ENCODE data around the gene KLHL29. TPM values are rescaled to one million over a fixed set of nuclear protein-coding genes. Genes with fewer than 3 reads are reported as not detected.

The KLHL29 gene
- total and polyA plus RNA-seq, 4 donors, result 0.29 to 2.3 (median 0.68) TPM

DNA sequence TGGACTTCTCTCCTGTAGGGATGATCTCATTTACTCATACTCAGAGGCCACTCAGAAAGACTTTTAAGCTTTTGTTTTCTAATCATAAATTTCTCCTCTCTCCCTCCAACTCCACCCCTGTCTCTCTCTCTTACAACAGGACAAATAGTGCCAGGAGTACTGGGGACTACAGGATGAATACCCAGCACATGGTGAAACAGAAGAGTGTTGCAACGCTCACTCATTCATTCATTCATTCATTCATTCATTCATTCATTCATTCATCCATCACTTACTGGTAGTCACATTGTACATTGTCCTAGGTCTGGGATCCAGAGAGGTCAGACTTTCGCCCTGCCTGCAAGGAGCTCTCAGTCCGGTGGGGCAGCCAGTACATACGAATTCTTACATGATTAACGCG lies 97.6 kb downstream of the KLHL29 start (continued):
- no peak for TF ChIP-seq RAD21 (IDR thresholded peaks at IDR 0.05)
- TF ChIP-seq HNF4G (IDR thresholded peaks at IDR 0.05), result no peak
- TF ChIP-seq, protein P1, sequence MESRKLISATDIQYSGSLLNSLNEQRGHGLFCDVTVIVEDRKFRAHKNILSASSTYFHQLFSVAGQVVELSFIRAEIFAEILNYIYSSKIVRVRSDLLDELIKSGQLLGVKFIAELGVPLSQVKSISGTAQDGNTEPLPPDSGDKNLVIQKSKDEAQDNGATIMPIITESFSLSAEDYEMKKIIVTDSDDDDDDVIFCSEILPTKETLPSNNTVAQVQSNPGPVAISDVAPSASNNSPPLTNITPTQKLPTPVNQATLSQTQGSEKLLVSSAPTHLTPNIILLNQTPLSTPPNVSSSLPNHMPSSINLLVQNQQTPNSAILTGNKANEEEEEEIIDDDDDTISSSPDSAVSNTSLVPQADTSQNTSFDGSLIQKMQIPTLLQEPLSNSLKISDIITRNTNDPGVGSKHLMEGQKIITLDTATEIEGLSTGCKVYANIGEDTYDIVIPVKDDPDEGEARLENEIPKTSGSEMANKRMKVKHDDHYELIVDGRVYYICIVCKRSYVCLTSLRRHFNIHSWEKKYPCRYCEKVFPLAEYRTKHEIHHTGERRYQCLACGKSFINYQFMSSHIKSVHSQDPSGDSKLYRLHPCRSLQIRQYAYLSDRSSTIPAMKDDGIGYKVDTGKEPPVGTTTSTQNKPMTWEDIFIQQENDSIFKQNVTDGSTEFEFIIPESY (IDR thresholded peaks at IDR 0.05), result no peak
- no peak for TF ChIP-seq EGR1 (IDR thresholded peaks at IDR 0.05; ENCODE audit: low read depth in 2 of 2)
- TF ChIP-seq, protein P2, sequence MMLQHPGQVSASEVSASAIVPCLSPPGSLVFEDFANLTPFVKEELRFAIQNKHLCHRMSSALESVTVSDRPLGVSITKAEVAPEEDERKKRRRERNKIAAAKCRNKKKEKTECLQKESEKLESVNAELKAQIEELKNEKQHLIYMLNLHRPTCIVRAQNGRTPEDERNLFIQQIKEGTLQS (IDR thresholded peaks at IDR 0.05), result no peak

DNA sequence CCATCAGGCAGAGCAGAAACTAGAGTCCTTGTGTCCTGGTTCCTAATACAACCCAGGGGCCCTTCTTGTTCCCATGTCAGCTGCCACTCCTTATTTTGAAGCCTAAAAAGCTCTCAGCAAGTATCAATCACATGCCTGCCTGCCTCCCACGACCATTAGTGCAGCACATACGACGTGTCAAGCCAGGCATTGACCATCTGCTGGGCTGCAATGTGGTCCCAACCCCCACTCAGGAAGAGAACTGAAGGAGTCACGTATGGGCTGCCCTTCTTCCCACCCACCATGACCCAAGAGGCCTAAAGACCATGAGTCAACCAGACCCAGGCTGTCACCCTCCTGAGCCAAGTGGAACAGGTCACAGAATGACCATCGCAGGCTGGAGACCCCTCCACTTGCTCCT lies 98.8 kb downstream of the KLHL29 start:
- Histone ChIP-seq H3K27ac (ENCODE audit: low read depth in 1 of 2, low read length in 2 of 2) (no peak overlapping the region), H3K4me3 (ENCODE audit: low read depth in 1 of 3, low read length in 3 of 3) (no peak overlapping the region), H3K27me3 (ENCODE audit: control insufficient read depth in 4 of 4, insufficient read depth in 4 of 4, low read length in 3 of 4) (no peaks in the 10 kb centered on the region), H3K9me3 (ENCODE audit: control insufficient read depth in 4 of 4, low read length in 3 of 4) (no peaks in the 10 kb centered on the region), H3K36me3 (ENCODE audit: control insufficient read depth in 4 of 4, insufficient read depth in 3 of 4, low read depth in 1 of 4, low read length in 3 of 4) (no peaks in the 10 kb centered on the region), H3K4me1 (ENCODE audit: control insufficient read depth in 4 of 4, insufficient read depth in 4 of 4, low read length in 3 of 4) (no peaks in the 10 kb centered on the region), H3K9ac (ENCODE audit: low read depth in 1 of 2, low read length in 2 of 2) (no peak overlapping the region)
- 82% methylated on average over 5 of the region's 5 CpGs for WGBS
- TF ChIP-seq FOXA2 (IDR thresholded peaks at IDR 0.05), result no peak
- TF ChIP-seq SP1 (IDR thresholded peaks at IDR 0.05), result no peak
- DNase-seq (ENCODE audit: low spot score), result no peak

DNA sequence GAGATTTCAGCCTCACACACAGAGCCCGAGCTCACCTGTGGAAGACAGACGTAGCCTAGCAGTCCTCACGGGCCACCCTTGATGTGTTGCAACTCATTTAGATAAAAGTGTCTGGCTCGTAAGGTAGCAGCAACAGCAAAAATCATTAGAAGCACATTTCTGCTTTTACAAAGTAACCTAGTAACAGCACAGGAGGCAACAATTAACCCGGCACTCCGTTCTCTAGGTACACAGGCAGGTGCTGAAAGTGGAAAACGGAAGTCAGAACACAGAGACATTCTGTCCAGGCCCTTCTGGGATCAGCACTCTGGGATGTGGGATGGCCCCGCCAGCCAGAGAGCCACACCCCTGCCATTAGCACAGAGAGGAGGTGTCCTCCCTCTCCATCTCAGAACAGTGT lies 99.3 kb downstream of the KLHL29 start:
- H3K36me3 ChIP-seq (ENCODE audit: control insufficient read depth in 4 of 4, insufficient read depth in 3 of 4, low read depth in 1 of 4, low read length in 3 of 4), result no peaks in the 10 kb centered on the region

More for the DNA sequence above, 99.3 kb downstream of the KLHL29 start:
- H3K4me3 ChIP-seq (ENCODE audit: low read depth in 1 of 3, low read length in 3 of 3), result no peak overlapping the region
- no peak overlapping the region for H3K9ac ChIP-seq (ENCODE audit: low read depth in 1 of 2, low read length in 2 of 2)
- no peak for TF ChIP-seq YY1 (IDR thresholded peaks at IDR 0.05)
- TF ChIP-seq SP1 (IDR thresholded peaks at IDR 0.05), result no peak
- TF ChIP-seq, protein P3, sequence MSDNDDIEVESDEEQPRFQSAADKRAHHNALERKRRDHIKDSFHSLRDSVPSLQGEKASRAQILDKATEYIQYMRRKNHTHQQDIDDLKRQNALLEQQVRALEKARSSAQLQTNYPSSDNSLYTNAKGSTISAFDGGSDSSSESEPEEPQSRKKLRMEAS (IDR thresholded peaks at IDR 0.05), result no peak
- no peak for TF ChIP-seq RXRA (IDR thresholded peaks at IDR 0.05)
- TF ChIP-seq, protein P4, sequence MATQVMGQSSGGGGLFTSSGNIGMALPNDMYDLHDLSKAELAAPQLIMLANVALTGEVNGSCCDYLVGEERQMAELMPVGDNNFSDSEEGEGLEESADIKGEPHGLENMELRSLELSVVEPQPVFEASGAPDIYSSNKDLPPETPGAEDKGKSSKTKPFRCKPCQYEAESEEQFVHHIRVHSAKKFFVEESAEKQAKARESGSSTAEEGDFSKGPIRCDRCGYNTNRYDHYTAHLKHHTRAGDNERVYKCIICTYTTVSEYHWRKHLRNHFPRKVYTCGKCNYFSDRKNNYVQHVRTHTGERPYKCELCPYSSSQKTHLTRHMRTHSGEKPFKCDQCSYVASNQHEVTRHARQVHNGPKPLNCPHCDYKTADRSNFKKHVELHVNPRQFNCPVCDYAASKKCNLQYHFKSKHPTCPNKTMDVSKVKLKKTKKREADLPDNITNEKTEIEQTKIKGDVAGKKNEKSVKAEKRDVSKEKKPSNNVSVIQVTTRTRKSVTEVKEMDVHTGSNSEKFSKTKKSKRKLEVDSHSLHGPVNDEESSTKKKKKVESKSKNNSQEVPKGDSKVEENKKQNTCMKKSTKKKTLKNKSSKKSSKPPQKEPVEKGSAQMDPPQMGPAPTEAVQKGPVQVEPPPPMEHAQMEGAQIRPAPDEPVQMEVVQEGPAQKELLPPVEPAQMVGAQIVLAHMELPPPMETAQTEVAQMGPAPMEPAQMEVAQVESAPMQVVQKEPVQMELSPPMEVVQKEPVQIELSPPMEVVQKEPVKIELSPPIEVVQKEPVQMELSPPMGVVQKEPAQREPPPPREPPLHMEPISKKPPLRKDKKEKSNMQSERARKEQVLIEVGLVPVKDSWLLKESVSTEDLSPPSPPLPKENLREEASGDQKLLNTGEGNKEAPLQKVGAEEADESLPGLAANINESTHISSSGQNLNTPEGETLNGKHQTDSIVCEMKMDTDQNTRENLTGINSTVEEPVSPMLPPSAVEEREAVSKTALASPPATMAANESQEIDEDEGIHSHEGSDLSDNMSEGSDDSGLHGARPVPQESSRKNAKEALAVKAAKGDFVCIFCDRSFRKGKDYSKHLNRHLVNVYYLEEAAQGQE (IDR thresholded peaks at IDR 0.05), result no peak
- TF ChIP-seq, protein P5, sequence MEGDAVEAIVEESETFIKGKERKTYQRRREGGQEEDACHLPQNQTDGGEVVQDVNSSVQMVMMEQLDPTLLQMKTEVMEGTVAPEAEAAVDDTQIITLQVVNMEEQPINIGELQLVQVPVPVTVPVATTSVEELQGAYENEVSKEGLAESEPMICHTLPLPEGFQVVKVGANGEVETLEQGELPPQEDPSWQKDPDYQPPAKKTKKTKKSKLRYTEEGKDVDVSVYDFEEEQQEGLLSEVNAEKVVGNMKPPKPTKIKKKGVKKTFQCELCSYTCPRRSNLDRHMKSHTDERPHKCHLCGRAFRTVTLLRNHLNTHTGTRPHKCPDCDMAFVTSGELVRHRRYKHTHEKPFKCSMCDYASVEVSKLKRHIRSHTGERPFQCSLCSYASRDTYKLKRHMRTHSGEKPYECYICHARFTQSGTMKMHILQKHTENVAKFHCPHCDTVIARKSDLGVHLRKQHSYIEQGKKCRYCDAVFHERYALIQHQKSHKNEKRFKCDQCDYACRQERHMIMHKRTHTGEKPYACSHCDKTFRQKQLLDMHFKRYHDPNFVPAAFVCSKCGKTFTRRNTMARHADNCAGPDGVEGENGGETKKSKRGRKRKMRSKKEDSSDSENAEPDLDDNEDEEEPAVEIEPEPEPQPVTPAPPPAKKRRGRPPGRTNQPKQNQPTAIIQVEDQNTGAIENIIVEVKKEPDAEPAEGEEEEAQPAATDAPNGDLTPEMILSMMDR (IDR thresholded peaks at IDR 0.05; ENCODE audit: low read depth, low read length, missing input control), result no peak
- no peak for TF ChIP-seq EGR1 (IDR thresholded peaks at IDR 0.05; ENCODE audit: low read depth in 2 of 2)
- TF ChIP-seq FOXA1 (IDR thresholded peaks at IDR 0.05), result no peak
- no peak for TF ChIP-seq GABPA (IDR thresholded peaks at IDR 0.05 in 1 of 2, conservative IDR thresholded peaks at IDR 0.05 in 1 of 2)
- no peak for TF ChIP-seq RAD21 (IDR thresholded peaks at IDR 0.05)
- TF ChIP-seq, protein P2 (IDR thresholded peaks at IDR 0.05), result no peak
- TF ChIP-seq JUND (IDR thresholded peaks at IDR 0.05), result no peak
- TF ChIP-seq, protein P1 (IDR thresholded peaks at IDR 0.05), result no peak
- TF ChIP-seq HNF4A (conservative IDR thresholded peaks at IDR 0.05), result no peak
- TF ChIP-seq TAF1 (conservative IDR thresholded peaks at IDR 0.05), result no peak
- no peak for TF ChIP-seq HNF4G (IDR thresholded peaks at IDR 0.05)
- no peak for TF ChIP-seq FOXA2 (IDR thresholded peaks at IDR 0.05)
- TF ChIP-seq NR2F2 (IDR thresholded peaks at IDR 0.05), result no peak
- 86% methylated on average over 8 of the region's 8 CpGs for WGBS
- no peak overlapping the region for H3K27ac ChIP-seq (ENCODE audit: low read depth in 1 of 2, low read length in 2 of 2)
- no peaks in the 10 kb centered on the region for H3K27me3 ChIP-seq (ENCODE audit: control insufficient read depth in 4 of 4, insufficient read depth in 4 of 4, low read length in 3 of 4)
- no peaks in the 10 kb centered on the region for H3K4me1 ChIP-seq (ENCODE audit: control insufficient read depth in 4 of 4, insufficient read depth in 4 of 4, low read length in 3 of 4)
- DNase-seq (ENCODE audit: low spot score), result no peak
- no peaks in the 10 kb centered on the region for H3K9me3 ChIP-seq (ENCODE audit: control insufficient read depth in 4 of 4, low read length in 3 of 4)

Measured in liver (tissue), 9 donors.